PFSK-1 (cell line): ENCODE data around the gene TMEM229B.

Experiments
- FOXP2 ChIP-seq: optimal IDR thresholded peaks from 2 replicates; pipeline ENCODE3; 2011; ENCODE audit warnings: borderline replicate concordance, control low read depth, inconsistent platforms; ENCODE audit not compliant: insufficient read depth; ENCODE audit errors: extremely low read length, extremely low read depth
- POLR2AphosphoS5 ChIP-seq: IDR thresholded peaks from 2 replicates; pipeline ENCODE4 v1.6.1; 2012; ENCODE audit warnings: low read depth, mild to moderate bottlenecking, control low read depth, low read length, moderate library complexity
- REST ChIP-seq, 2 experiments: IDR thresholded peaks; 2 replicates each; pipeline versions ENCODE4 v1.6.1 to v1.8.0; 2011 to 2012; ENCODE audit warnings: low read depth in 2 of 2, low read length in 2 of 2, control low read depth in 1 of 2, inconsistent platforms in 1 of 2, mild to moderate bottlenecking in 1 of 2, moderate library complexity in 1 of 2; ENCODE audit not compliant: insufficient read depth in 1 of 2
- SIN3A ChIP-seq: IDR thresholded peaks from 2 replicates; pipeline ENCODE4 v1.6.1; 2012; ENCODE audit warnings: mild to moderate bottlenecking, low read length, moderate library complexity, borderline replicate concordance; ENCODE audit not compliant: insufficient read depth
- TAF1 ChIP-seq: IDR thresholded peaks from 2 replicates; pipeline ENCODE4 v1.6.1; 2012; ENCODE audit warnings: low read length, control low read depth, borderline replicate concordance; ENCODE audit not compliant: insufficient read depth

TMEM229B gene

GRCh38 chr14:67486890-67487289 is 1.6 kb downstream of the TMEM229B start:
- TF ChIP-seq FOXP2 (no peak), TAF1 (no peak), POLR2AphosphoS5 (no peak), SIN3A (no peak), REST (IDR thresholded peaks at IDR 0.05; ENCODE audit: insufficient read depth in 1 of 2, low read depth in 2 of 2, low read length in 2 of 2) (no peak)

- no peak for TF ChIP-seq FOXP2
- no peak for TF ChIP-seq TAF1
- no peak for TF ChIP-seq REST (IDR thresholded peaks at IDR 0.05; ENCODE audit: insufficient read depth in 1 of 2, low read depth in 2 of 2, low read length in 2 of 2)
- no peak for TF ChIP-seq POLR2AphosphoS5
- TF ChIP-seq SIN3A, result no peak
These were observed 2.9 kb downstream of the TMEM229B start for GRCh38 chr14:67485501-67486095.

GRCh38 chr14:67483579-67484285 is 4.8 kb downstream of the TMEM229B start:
- TF ChIP-seq POLR2AphosphoS5, result no peak
- TF ChIP-seq REST (IDR thresholded peaks at IDR 0.05; ENCODE audit: insufficient read depth in 1 of 2, low read depth in 2 of 2, low read length in 2 of 2), result no peak
- TF ChIP-seq SIN3A, result no peak
- TF ChIP-seq FOXP2, result no peak
- TF ChIP-seq TAF1, result no peak

GRCh38 chr14:67482231-67483164 is 6.0 kb downstream of the TMEM229B start:
- no peak for TF ChIP-seq POLR2AphosphoS5
- TF ChIP-seq FOXP2, result no peak
- no peak for TF ChIP-seq SIN3A
- TF ChIP-seq TAF1, result no peak
- no peak for TF ChIP-seq REST (IDR thresholded peaks at IDR 0.05; ENCODE audit: insufficient read depth in 1 of 2, low read depth in 2 of 2, low read length in 2 of 2)
